ENCODE results near the gene ACADS.

DNA sequence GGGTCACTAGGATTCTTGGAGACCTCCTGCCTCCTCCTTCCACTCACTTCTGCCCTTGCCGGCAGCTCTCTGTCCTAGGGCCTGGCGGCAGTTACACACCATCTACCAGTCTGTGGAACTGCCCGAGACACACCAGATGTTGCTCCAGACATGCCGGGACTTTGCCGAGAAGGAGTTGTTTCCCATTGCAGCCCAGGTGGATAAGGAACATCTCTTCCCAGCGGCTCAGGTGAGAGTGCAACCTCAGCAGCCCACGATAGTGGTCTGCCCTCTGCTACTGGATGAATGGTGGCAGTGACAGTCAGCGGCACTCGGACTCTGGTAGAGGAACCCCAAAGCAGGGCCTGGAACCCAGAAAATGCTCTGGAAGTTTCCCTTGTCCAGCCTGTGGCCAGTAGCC, 1.3 kb downstream of the ACADS start:
- no peak for TF ChIP-seq CTCF (IDR thresholded peaks at IDR 0.05 in 4 of 5, conservative IDR thresholded peaks at IDR 0.05 in 1 of 5)
- no peak for TF ChIP-seq POLR2A (IDR thresholded peaks at IDR 0.05)

All from gastrocnemius medialis (tissue), 4 donors.